HEK293 (cell line): ENCODE measurements around the gene HNRNPUL1.

Experiments used
- CTCF ChIA-PET: fragments of 350-600 bp; formaldehyde crosslinking; extraction: SDS; loops from one replicate; lab custom pipeline; 2021; ENCODE audit warnings: antibody characterized with exemption; lab: Yijun Ruan, JAX
- POLR2A ChIA-PET: fragments of 300-600 bp; formaldehyde crosslinking; extraction: SDS; loops from one replicate; lab custom pipeline; 2020; ENCODE audit warnings: antibody characterized with exemption, inconsistent platforms; lab: Yijun Ruan, JAX
- H3K27ac ChIP-seq: fragments of 200-500 bp; sonication (Bioruptor generic); 2 replicates; pipeline ENCODE4 v1.5.1; 2014; ENCODE audit warnings: low read depth, low read length, control low read depth, inconsistent platforms; ENCODE audit errors: extremely low read depth
- H3K36me3 ChIP-seq, 2 experiments: fragments of 200-500 bp in 1 of 2; sonication (Bioruptor generic) in 1 of 2; 1 replicate in 1 of 2; 2 replicates in 1 of 2; pipeline ENCODE4 v1.5.1; 2014 to 2017; ENCODE audit warnings: inconsistent platforms in 2 of 2, low read length in 2 of 2; ENCODE audit not compliant: control insufficient read depth in 2 of 2, insufficient read depth in 1 of 2
- H3K4me1 ChIP-seq: fragments of 200-500 bp; sonication (Bioruptor generic); 2 replicates; pipeline ENCODE4 v1.5.1; 2014; ENCODE audit warnings: mild to moderate bottlenecking, low read length, inconsistent platforms; ENCODE audit not compliant: control insufficient read depth, insufficient read depth
- H3K4me3 ChIP-seq: 2 replicates; pipeline ENCODE4 v1.5.1; 2011; ENCODE audit warnings: low read depth, mild to moderate bottlenecking, control low read depth, low read length, moderate library complexity
- H3K9me3 ChIP-seq: fragments of 200-500 bp; sonication (Bioruptor generic); 2 replicates; pipeline ENCODE4 v1.5.1; 2014; ENCODE audit warnings: low read depth, low read length, inconsistent platforms; ENCODE audit not compliant: control insufficient read depth, insufficient read depth
- ELK4 ChIP-seq: IDR thresholded peaks from 2 replicates; pipeline ENCODE4 v1.6.1; 2011; ENCODE audit warnings: mild to moderate bottlenecking, low read depth, low read length, borderline replicate concordance
- MYNN ChIP-seq: fragments of 450-650 bp; formaldehyde crosslinking; IDR thresholded peaks from 2 replicates; pipeline ENCODE4 v1.5.1; 2016; ENCODE audit warnings: missing biosample characterization, missing genetic modification characterization, borderline replicate concordance
- PRDM4 ChIP-seq: fragments of 450-650 bp; formaldehyde crosslinking; IDR thresholded peaks from 2 replicates; pipeline ENCODE4 v1.5.1; 2017; ENCODE audit warnings: missing biosample characterization, missing genetic modification characterization
- REST ChIP-seq: fragments of 450-650 bp; formaldehyde crosslinking; IDR thresholded peaks from 2 replicates; pipeline ENCODE4 v1.5.1; 2016; ENCODE audit warnings: missing biosample characterization, missing genetic modification characterization
- WT1 ChIP-seq: fragments of 450-650 bp; formaldehyde crosslinking; IDR thresholded peaks from 2 replicates; pipeline ENCODE4 v1.5.1; 2016; ENCODE audit warnings: missing biosample characterization, missing genetic modification characterization
- ZBTB11 ChIP-seq: fragments of 450-650 bp; formaldehyde crosslinking; conservative IDR thresholded peaks from 2 replicates; pipeline ENCODE4 v1.5.1; 2016; ENCODE audit warnings: low read depth, missing biosample characterization, missing genetic modification characterization
- ZBTB49 ChIP-seq: fragments of 450-650 bp; formaldehyde crosslinking; IDR thresholded peaks from 2 replicates; pipeline ENCODE4 v1.5.1; 2016; ENCODE audit warnings: missing biosample characterization, missing genetic modification characterization, low read depth
- ZNF132 ChIP-seq: fragments of 450-650 bp; formaldehyde crosslinking; IDR thresholded peaks from 2 replicates; pipeline ENCODE4 v1.5.1; 2017; ENCODE audit warnings: missing biosample characterization, missing genetic modification characterization, borderline replicate concordance
- ZNF146 ChIP-seq: fragments of 450-650 bp; formaldehyde crosslinking; IDR thresholded peaks from 2 replicates; pipeline ENCODE4 v1.5.1; 2016; ENCODE audit warnings: missing biosample characterization, missing genetic modification characterization
- ZNF19 ChIP-seq: fragments of 450-650 bp; formaldehyde crosslinking; IDR thresholded peaks from 2 replicates; pipeline ENCODE4; 2016; ENCODE audit warnings: missing biosample characterization, missing genetic modification characterization, low read depth
- ZNF280C ChIP-seq: fragments of 450-650 bp; formaldehyde crosslinking; IDR thresholded peaks from 2 replicates; pipeline ENCODE4 v1.5.1; 2016; ENCODE audit warnings: missing biosample characterization, missing genetic modification characterization
- ZNF324 ChIP-seq: fragments of 450-650 bp; formaldehyde crosslinking; IDR thresholded peaks from 2 replicates; pipeline ENCODE4 v1.5.1; 2016; ENCODE audit warnings: missing biosample characterization, missing genetic modification characterization
- ZNF48 ChIP-seq: fragments of 450-650 bp; formaldehyde crosslinking; IDR thresholded peaks from 2 replicates; pipeline ENCODE4 v1.5.1; 2016; ENCODE audit warnings: missing biosample characterization, missing genetic modification characterization
- ZNF623 ChIP-seq: fragments of 450-650 bp; formaldehyde crosslinking; IDR thresholded peaks from 2 replicates; pipeline ENCODE4 v1.5.1; 2016; ENCODE audit warnings: missing biosample characterization, missing genetic modification characterization

HNRNPUL1 gene

GRCh38 chr19:41341669-41342490 is 77.7 kb downstream of the HNRNPUL1 start:
- no peak for TF ChIP-seq REST (tag by site-specific recombination)
- TF ChIP-seq WT1 (tag by site-specific recombination) = no peak
- no peak for TF ChIP-seq ZNF146 (tag by site-specific recombination)
- no peak for TF ChIP-seq MYNN
- no peak for TF ChIP-seq ZNF48 (tag by site-specific recombination)
- TF ChIP-seq ZNF132 (tag by site-specific recombination) = no peak
- no peak for TF ChIP-seq ZNF19 (tag by site-specific recombination)
- TF ChIP-seq PRDM4 (tag by site-specific recombination) = no peak
- no peak for TF ChIP-seq ZNF623 (tag by site-specific recombination)
- TF ChIP-seq ZNF280C (tag by site-specific recombination) = no peak
- TF ChIP-seq ZBTB11 (tag by site-specific recombination) = no peak
- no peak for TF ChIP-seq ZBTB49
- TF ChIP-seq ELK4 = no peak
- no peak for TF ChIP-seq ZNF324 (tag by site-specific recombination)
- CTCF ChIA-PET = interaction anchor here (0.6 to 0.7 kb wide), 4 partner anchors 81 to 229 kb away, joined by 3 to 5 read pairs (median 4); no protein-coding TSS in a partner anchor
- H3K4me3 ChIP-seq = no peak overlapping the region
- no peak overlapping the region for H3K27ac ChIP-seq
- no peaks in the 10 kb centered on the region for H3K9me3 ChIP-seq
- POLR2A ChIA-PET = interaction anchor here (0.6 to 1.1 kb wide), 4 partner anchors 12 to 905 kb away, joined by 3 to 9 read pairs (median 4); no protein-coding TSS in a partner anchor
- H3K4me1 ChIP-seq = no peaks in the 10 kb centered on the region
- H3K36me3 ChIP-seq = peaks cover 59 to 62% of the 10 kb centered on the region in 2 experiments; a peak in 2 of 3 replicates
